HG02610 (cell line): Measurements from ENCODE around the gene FAM161B.
"Not testable (repeated sequence)": the region's sequence is repeated elsewhere in the genome, so short reads cannot be mapped to it uniquely, and the experiment has no call there.

ENCODE experiments used
- ATAC-seq: cut with Tn5 transposase; IDR thresholded peaks from one replicate; pipeline ENCODE4 v1.9.1; 2021; ENCODE audit warnings: mild to moderate bottlenecking, moderate library complexity; ENCODE audit not compliant: unreplicated experiment

FAM161B gene

DNA sequence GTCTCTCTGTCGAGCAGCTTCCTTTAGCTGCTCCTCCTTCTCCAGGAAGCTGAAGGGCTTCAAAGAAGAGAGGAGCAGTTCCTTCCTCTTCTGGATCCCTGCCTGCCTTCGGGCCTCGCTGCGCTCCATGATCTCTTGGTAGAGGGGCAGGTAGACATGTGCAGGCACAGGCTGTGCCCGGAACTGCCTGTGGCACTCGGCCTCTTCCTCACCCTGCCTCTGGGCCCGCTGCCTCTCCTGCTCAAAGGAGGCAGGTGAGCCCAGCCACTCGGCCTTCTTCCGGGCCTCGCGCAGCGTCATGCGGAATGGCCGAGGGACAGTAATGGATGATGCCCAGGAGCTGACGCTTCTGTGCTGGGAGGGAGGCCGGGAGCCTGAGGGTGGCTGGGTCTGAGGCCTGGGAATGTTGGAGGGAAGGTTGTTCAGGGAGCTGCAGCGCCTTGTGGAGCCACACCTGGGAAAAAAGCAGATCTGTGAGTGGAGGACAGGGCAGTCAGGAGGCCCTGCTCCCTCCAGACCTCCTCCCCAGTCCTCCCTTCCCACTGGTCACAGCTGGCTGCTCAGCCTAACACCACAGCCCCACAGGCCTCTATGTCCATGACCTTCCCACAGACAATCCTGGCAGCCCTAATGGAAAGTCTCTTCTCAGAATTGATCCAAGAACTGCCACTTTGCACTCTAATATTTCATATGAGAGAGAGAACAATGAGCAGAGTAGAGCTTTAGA is 5.3 kb downstream of the FAM161B start:
- no peak for ATAC-seq

DNA sequence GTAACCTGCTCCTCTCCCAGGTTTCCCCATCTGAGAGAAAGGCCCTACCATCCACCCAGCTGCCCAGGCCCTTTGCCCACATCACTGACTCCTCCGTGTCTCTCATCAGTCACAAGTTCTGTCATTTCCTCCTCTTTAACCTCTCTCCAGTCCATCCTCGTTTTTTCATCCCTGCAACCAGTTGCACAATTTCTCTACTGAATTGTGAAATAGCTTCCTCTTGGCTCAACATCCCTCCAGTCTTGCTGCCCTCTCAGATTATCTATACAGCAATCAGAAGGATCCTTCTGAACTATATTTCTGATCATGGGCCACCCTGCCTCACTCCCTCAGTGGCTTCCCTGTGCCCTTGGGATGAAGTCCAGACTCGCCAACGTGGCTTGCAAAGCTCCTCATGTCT is 6.8 kb downstream of the FAM161B start:
- ATAC-seq: no peak

DNA sequence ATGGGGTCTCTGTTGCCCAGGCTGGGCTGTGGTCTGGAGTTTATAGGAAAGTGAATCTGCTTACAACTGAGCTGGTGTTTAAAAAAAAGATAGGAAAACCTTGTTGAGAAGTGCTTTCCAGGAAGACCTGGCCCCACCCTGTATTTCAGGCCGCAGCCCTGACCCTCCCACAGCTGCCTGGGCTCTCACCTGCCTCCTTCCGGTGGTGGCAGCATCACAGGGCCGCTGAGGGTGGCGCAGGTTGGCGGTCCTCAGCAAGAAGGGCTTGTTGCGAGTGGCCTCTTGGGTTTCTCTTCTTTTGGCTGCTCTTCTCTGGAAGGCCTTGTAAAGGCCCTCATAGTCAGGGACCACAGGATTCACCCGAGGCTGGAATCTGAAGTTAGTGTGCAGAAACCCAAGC is 7.7 kb downstream of the FAM161B start:
- no peak for ATAC-seq

DNA sequence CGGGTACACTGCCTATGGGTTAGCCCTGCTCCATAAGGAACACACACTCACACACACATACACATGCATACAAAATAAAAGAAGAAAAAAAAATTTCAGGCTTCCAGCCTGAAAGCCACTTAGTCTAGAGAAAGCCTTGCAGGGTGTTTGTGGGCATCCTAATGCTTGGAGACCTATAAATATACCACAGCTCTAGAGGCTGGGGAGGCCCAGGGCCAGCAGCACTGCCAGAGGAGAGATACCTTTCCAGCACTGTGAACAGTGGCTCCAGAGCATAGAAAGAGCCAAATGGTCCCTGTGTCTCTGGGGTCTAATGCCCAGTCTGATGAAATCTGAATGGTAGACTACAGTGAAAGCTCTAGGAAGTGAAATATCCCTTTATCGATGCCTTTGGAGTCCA is 12.9 kb downstream of the FAM161B start:
- ATAC-seq: no peak

DNA sequence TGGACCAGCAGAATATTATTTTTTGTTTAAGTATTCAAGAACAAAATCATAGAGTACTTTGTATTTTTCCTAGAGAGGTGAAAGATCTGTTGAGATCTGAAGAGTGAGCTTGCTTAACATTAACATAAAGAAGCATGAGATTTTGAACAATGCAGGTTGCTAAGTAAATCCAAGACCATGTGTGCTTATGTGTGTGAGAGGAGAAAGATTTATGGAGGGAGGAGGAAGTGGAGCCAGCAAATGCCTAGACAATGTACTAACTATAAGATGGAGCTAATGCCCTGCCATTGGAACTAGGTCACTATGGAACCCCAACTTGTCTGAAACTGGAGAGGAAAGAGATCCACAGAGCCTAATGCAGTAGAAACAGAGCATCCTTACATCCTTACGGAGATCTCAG is 13.3 kb downstream of the FAM161B start:
- no peak for ATAC-seq

DNA sequence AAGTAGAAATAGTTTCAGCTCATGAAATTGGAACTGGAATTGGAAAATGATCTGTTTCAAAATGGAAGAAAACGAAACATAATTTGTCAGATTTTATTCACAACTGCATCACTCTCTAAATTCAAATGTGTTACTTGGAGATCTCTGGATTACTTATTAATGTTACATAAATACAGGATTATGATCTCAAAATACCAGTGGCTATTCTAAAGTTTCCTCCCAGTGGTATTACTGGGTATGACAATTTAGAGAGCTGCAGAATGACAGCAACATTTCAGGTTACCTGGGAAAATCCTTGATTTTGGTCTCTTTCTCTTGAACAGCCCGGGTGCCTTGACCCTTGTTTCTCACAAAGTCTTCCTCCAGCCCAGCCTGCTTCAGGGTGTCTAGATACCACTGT is 14.2 kb downstream of the FAM161B start:
- ATAC-seq: no peak

DNA sequence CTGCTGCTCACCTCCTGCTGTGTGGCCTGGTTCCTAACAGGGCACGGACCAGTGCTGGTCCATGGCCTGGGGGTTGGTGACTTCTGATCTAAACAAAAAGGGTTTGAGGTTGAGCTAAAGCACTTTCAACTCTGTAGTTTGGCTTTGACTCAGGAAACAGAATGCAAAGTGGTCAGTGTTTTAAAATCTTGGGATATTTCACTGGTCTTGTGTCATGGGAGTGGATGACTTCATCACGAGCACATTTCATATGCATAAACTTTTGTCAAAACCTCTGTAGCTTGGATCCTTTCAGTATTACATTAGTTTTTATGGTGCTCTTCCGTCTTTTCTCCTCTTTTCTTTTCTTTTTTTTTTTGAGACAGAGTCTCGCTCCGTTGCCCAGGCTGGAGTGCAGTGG is 25.6 kb downstream of the FAM161B start:
- ATAC-seq: no peak

DNA sequence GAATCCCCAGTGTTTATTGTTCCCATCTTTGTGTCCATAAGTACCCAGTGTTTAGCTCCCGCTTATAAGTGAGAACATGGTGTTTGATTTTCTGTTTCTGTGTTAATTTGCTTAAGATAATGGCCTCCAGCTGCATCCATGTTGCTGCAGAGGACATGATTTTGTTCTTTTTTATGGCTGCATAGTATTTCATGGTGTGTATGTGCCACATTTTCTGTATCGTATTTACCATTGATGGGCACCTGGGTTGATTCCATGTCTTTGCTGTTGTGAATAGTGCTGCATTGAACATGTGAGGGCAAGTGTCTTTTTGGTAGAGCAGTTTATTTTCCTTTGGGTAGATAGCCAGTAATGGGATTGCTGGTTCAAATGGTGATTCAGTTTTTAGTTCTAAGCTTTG is 30.4 kb downstream of the FAM161B start:
- ATAC-seq: not testable (repeated sequence)

DNA sequence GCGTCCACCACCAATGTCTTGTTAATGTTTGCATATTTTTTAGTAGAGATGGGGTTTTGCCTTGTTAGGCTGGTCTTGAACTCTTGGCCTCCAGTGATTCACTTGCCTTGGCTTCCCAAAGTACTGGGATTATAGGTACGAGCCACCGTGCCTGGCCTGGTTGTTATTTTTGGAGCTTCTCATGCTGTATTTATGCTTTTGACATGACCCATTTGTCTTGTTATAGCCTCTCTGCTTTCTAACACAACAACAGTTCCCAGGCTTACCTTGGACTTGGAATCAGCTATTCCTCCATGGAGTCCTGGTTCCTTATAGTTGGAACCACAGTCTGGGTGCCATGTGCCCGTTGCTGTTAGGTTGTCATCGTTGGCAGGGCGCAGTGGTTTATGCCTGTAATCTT is 33.6 kb downstream of the FAM161B start:
- ATAC-seq: no peak

DNA sequence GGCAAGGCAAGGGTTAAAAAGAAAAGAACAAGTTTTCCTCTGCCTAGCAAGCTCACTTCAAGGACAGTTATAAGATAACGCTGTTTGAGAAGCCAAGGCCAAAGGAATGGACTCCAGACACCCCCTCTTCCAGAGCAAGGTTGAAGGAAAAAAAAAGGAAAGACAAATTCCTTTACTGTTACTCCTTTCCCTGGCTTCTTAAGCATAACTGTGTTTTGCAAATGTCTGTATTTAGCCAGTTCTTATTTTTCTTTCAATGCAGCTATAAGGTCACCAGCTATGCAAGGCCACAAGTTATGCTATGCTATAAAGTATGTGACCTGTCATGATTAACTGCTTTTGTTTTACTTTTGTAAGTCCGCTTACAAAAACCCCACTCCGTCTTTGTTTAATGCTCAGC is 36.6 kb downstream of the FAM161B start:
- no peak for ATAC-seq

DNA sequence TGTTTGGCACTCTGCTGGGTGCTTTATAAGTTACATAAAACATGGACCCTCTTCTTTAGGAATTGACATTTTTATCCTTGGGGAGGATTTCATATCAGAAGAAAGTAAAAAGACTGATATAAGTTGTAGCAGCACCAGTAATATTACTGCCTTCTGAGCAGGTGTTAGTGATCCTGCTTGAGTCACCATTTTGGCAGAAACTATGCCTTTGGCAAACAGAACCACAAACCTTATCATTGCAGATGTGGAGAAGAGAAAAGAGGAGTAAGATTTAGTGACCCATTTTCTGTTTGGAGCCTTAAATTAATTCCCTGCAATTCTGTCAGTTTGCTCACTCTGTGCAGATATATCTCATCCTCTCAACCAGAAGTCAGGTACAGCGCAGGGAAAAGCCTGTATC is 40.2 kb downstream of the FAM161B start:
- no peak for ATAC-seq

DNA sequence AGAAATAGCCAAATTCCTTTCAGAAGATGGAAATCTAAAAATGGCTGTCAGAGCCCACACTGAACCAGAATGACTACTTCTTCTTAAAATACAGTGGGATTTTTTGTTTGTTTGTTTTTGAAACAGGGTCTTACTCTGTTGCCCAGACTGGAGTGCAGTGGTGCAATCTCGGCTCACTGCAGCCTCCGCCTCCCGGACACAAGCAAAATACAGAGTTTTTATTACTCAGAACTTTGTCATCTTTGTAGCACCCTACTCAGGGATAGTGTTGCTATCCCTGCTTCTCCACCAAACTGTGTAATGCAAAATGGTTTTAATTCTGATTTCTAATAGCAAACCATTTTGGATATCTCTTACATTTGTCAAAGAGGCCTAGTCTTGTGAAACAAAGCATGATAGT is 46.9 kb downstream of the FAM161B start:
- no peak for ATAC-seq

DNA sequence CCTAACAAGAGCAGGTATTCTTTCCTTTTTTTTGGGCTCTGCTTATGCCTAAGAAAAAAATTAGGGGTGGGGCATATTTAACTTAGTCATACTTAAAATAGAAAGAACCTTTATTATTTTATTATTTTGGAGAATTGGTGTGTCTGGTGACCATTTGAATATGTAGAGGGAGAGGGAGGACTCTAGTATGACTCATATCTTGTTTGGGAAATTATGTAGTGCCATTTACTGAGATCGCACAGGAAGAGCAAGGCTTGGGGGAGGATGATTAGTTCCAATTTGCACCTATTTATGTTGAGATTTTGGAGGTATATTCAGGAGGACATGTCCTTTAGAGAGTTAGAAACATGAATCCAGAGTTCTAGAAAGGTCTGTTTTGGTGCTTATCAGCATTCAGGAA is 53.4 kb downstream of the FAM161B start:
- no peak for ATAC-seq

DNA sequence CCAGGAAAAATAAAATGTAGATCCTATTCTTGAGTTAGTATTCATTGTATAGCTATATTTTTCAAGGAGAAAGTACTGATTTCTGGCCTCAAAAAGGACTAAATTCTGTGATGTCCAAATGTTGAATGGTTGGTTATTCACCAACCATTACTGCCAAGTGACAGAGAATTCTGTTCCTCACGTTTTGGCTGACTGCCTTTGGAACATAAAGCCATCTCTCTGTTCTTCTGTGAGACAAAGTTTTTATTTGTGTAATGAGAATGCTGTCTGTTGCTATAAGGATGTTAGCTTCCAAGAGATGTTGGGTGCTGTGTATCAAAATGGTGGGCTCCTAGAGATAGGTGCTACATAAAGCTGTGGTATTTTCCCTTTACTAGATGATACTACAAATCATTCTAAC is 54.0 kb downstream of the FAM161B start:
- no peak for ATAC-seq

DNA sequence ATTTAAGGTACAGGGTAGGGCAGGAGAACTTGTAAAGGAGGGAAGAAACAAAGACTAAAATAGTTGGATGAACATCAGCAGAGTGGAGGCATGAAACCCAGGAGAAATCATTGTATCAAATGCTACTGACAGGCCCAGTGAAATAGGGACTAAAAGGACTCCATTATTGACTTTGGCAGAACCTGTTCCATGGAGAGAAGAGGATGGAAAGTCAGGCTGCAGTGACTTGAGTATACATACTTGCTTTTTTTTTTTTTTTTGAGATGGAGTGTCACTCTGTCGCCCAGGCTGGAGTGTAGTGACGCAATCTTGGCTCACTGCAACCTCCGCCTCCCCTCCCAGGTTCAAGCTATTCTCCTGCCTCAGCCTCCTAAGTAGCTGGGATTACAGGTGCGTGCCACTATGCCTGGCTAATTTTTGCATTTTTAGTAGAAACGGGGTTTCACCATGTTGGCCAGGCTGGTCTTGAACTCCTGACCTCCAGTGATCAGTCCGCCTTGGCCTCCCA is 55.7 kb downstream of the FAM161B start:
- not testable (repeated sequence) for ATAC-seq

DNA sequence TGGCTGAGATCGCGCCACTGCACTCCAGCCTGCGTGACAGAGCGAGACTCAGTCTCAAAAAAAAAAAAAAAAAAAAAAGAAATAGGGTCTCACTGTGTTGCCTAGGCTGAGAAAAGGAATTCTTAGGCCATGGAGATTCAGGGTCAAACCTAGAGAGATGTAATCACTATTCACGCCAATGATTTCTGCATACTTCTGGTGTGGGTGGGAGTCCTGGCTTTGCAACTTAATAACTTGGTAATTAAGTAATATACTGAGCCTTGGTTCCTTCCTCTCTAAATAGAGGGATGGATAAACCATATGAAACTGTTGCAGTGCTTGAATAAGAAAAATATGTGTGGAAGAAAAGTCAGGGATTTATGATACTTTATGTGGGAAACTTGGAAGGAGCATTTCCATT is 60.5 kb downstream of the FAM161B start:
- ATAC-seq: no peak

DNA sequence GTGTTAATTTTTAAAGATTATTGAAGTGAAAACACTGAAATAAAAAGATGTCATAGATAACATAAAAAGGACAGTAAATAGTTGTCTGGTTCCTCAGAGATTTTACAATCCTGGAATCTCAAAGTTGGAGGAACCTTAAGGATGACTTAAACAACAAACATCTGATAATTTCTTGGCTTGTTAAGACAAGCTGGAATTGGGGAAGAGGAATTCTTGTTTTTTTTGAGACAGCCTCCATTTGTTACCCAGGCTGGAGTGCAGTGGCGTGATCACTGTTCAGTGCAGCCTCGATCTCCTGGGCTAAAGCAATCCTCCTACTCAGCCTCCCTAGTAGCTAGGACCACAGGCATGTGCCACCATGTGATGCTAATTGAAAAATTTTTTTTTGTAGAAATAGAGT is 60.9 kb downstream of the FAM161B start:
- ATAC-seq: no peak

DNA sequence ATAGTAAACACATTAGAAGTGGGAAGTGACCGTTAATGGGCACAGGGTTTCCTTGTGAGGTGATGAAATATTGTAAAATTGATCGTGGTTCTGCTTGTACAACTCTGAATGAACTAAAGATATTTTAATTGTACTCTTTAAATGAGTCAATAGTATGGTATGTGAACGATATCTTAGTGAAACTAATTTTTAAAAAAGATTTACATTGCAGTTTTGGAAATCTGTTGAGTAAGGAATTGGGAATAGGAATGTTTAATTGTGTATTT is 61.5 kb downstream of the FAM161B start:
- no peak for ATAC-seq

DNA sequence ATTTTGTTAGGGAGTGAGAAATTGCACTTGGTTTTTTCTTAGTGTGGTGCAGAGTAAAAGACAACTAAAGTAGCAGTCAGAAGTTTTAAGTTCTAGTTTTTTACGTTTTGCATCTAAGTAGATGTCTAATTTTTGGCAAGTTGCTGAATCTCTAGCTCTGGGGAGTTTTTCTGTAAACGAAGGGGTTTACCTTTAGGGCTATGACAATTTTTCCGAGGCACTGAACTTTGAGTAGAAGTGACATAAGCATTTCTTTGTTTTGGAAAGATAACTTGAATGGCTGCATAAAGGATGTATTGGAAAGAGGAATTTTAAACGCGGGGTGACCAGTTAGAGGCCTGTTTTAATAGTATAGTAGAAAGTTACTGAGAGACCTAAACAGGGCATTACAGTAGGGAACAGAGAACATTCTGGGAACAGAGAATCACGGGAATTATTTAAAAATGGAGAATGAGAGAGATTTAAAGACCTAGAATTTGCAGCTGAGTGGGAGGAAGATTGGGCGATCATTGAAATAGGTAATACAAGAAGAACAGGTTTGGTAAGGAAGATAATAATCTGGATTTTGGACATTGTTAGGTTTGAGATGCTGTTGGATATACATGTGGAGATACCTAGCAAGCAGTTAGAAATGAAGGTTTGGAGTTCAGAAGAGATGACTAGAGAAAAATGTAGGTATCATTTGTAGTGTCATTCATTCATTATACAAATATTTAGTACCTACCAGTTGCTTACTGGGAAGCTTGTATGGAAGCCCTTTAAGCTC is 62.0 kb downstream of the FAM161B start:
- no peak for ATAC-seq

DNA sequence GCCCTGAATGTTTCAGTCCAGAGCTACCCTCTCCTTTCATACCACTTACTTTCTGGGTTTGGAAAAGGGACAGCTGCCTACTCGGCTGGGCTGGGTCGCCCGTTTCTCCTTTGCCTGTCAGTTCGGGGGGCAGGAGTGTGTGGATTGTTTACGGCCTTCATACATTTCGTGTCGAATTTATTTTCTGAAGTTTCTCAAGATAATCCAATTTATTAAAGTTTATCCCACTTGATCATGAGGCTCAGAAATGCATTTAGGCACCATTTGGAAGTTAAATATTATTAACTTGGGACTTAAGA is 62.6 kb downstream of the FAM161B start:
- no peak for ATAC-seq

DNA sequence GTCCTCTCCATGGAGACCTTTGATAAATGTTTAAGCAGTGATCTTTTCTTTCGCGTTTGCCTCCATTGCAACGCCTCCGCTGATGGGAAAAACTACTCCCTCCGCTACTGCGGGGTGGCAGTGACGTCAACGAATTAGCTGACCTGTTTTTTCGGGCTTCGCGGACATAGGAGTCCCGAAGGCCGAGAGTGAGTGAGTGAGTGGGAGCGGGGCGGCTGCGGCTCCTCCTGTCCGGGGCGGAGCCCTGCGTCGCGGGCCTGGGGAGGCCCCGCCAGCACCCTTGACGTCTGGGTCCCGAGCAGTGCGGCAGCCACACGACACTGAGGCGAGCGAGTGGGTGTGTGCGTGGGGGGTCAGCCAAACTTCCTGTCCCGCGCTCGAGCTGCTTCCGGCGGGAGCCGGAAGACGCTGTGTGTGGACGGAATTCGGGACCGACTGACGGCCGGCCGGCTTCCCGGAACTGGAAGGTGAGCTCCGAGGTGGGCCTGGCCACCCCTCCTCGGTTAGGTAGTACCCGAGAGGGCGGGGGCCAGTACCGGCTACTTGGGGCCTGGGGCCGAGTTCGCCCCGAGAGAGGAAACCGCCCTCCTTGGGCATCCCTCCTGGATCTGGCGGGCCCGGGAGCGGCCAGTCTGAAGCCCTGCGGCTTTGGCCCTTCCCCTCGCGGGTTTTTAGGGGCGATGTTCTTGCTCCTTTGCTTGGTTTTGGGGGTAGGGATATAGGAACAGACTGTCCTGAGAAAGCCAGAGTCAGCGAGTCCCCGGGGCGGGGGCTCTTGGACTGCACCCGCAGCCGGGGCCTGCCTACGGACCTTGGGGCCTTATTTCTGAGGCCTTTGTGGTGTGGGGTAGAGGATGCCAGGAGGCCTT is 63.2 kb downstream of the FAM161B start, which contains the start of gene ZNF410:
Gene ZNF410, plus strand, starts transcription at position 411 of the 869 bp plus-strand sequence. CDS start 5,317 bp downstream, outside the sequence.
- ATAC-seq: peak; percentile 98
